H9 (cell line): Measurements from ENCODE around the gene FAM120A. TPM values are rescaled to one million over a fixed set of nuclear protein-coding genes. Genes with fewer than 3 reads are reported as not detected.

ENCODE experiments used
- DNase-seq: peaks from one replicate; pipeline ENCODE4 v3.0.0-alpha.2; 2017
- H2AFZ ChIP-seq: one replicate; pipeline ENCODE4 v1.6.1; 2013; ENCODE audit warnings: mild to moderate bottlenecking, low read length, control low read depth, moderate library complexity
- H2AK5ac ChIP-seq: 2 replicates; pipeline ENCODE4 v1.6.1; 2013; ENCODE audit warnings: low read length, control low read depth, mixed read lengths; ENCODE audit not compliant: insufficient read length
- H2BK120ac ChIP-seq: one replicate; pipeline ENCODE4 v1.6.1; 2013; ENCODE audit warnings: low read depth, mild to moderate bottlenecking, low read length, control low read depth, inconsistent platforms; ENCODE audit not compliant: poor library complexity, severe bottlenecking
- H2BK12ac ChIP-seq: 2 replicates; pipeline ENCODE4 v1.6.1; 2013; ENCODE audit warnings: low read length, control low read depth, mixed read lengths, low read depth; ENCODE audit not compliant: insufficient read length
- H2BK15ac ChIP-seq: 2 replicates; pipeline ENCODE4 v1.6.1; 2013; ENCODE audit warnings: low read depth, low read length, control low read depth
- H2BK20ac ChIP-seq: one replicate; pipeline ENCODE4 v1.6.1; 2013; ENCODE audit warnings: low read depth, mild to moderate bottlenecking, low read length, control low read depth, inconsistent platforms; ENCODE audit not compliant: poor library complexity, severe bottlenecking
- H2BK5ac ChIP-seq: 2 replicates; pipeline ENCODE4 v1.6.1; 2013; ENCODE audit warnings: low read length, control low read depth, mixed read lengths; ENCODE audit not compliant: insufficient read length
- H3K14ac ChIP-seq: 2 replicates; pipeline ENCODE4 v1.6.1; 2013; ENCODE audit warnings: low read length, control low read depth; ENCODE audit not compliant: insufficient read depth
- H3K18ac ChIP-seq: 2 replicates; pipeline ENCODE4 v1.6.1; 2013; ENCODE audit warnings: low read depth, mild to moderate bottlenecking, mixed read lengths, low read length, control low read depth; ENCODE audit not compliant: insufficient read length
- H3K23ac ChIP-seq: 2 replicates; pipeline ENCODE4 v1.6.1; 2013; ENCODE audit warnings: low read length, control low read depth, mixed read lengths, low read depth; ENCODE audit not compliant: insufficient read length
- H3K23me2 ChIP-seq: 2 replicates; pipeline ENCODE4 v1.6.1; 2013; ENCODE audit warnings: low read depth, mild to moderate bottlenecking, mixed read lengths, low read length, control low read depth; ENCODE audit not compliant: insufficient read length, poor library complexity, severe bottlenecking
- H3K27ac ChIP-seq: 2 replicates; pipeline ENCODE4 v1.5.1; 2013; ENCODE audit warnings: low read length, control low read depth, mixed read lengths, low read depth; ENCODE audit not compliant: insufficient read length
- H3K27me3 ChIP-seq: 2 replicates; pipeline ENCODE4 v1.6.1; 2013; ENCODE audit warnings: low read length, control low read depth, inconsistent platforms; ENCODE audit not compliant: insufficient read depth
- H3K4ac ChIP-seq: 2 replicates; pipeline ENCODE4 v1.6.1; 2013; ENCODE audit warnings: low read depth, mild to moderate bottlenecking, control low read depth, inconsistent platforms, low read length, moderate library complexity
- H3K4me1 ChIP-seq: 2 replicates; pipeline ENCODE4 v1.6.1; 2013; ENCODE audit warnings: low read length, control low read depth, inconsistent platforms; ENCODE audit not compliant: insufficient read depth
- H3K4me2 ChIP-seq: 2 replicates; pipeline ENCODE4 v1.6.1; 2013; ENCODE audit warnings: low read length, control low read depth, mixed read lengths; ENCODE audit not compliant: insufficient read length, insufficient read depth
- H3K56ac ChIP-seq: 2 replicates; pipeline ENCODE4 v1.6.1; 2013; ENCODE audit warnings: low read depth, mild to moderate bottlenecking, mixed read lengths, low read length, control low read depth; ENCODE audit not compliant: insufficient read length
- H3K79me1 ChIP-seq: 2 replicates; pipeline ENCODE4 v1.6.1; 2013; ENCODE audit warnings: low read depth, mild to moderate bottlenecking, moderate library complexity, low read length, control low read depth, inconsistent platforms; ENCODE audit not compliant: insufficient read depth, poor library complexity, severe bottlenecking
- H3K79me2 ChIP-seq: 2 replicates; pipeline ENCODE4 v1.6.1; 2013; ENCODE audit warnings: low read length, control low read depth, inconsistent platforms; ENCODE audit not compliant: insufficient read depth
- H3K9ac ChIP-seq: 2 replicates; pipeline ENCODE4 v1.6.1; 2013; ENCODE audit warnings: low read length, control low read depth, mixed read lengths; ENCODE audit not compliant: insufficient read length; ENCODE audit errors: extremely low read depth
- H3K9me3 ChIP-seq: one replicate; pipeline ENCODE4 v1.6.1; 2013; ENCODE audit warnings: low read depth, low read length, inconsistent platforms; ENCODE audit not compliant: control insufficient read depth
- H3T11ph ChIP-seq: one replicate; pipeline ENCODE4 v1.6.1; 2013; ENCODE audit warnings: mild to moderate bottlenecking, low read length, control low read depth, inconsistent platforms
- H4K20me1 ChIP-seq: one replicate; pipeline ENCODE4 v1.6.1; 2013; ENCODE audit not compliant: control insufficient read depth, insufficient read length, insufficient read depth
- H4K5ac ChIP-seq: 2 replicates; pipeline ENCODE4 v1.6.1; 2013; ENCODE audit warnings: low read depth, mild to moderate bottlenecking, mixed read lengths, low read length, control low read depth; ENCODE audit not compliant: insufficient read length
- H4K8ac ChIP-seq: replicated peaks from 2 replicates; pipeline ENCODE4 v1.6.1; 2013; ENCODE audit warnings: low read length, control low read depth, mixed read lengths, low read depth; ENCODE audit not compliant: insufficient read length
- H4K91ac ChIP-seq: 2 replicates; pipeline ENCODE4 v1.6.1; 2013; ENCODE audit warnings: low read depth, mild to moderate bottlenecking, moderate library complexity, mixed read lengths, low read length, control low read depth; ENCODE audit not compliant: insufficient read length
- H3K27ac Mint-ChIP-seq, 3 experiments: 2 replicates in 2 of 3; 3 replicates in 1 of 3; pipeline ENCODE4 v1.8.0; 2020 to 2021; ENCODE audit warnings: mixed read lengths in 3 of 3, mild to moderate bottlenecking in 1 of 3, moderate library complexity in 1 of 3
- H3K27me3 Mint-ChIP-seq: 2 replicates; pipeline ENCODE4 v1.8.0; 2021; ENCODE audit warnings: low read depth, mild to moderate bottlenecking, moderate library complexity, mixed read lengths
- H3K36me3 Mint-ChIP-seq, 3 experiments: 2 replicates in 2 of 3; 3 replicates in 1 of 3; pipeline ENCODE4 v1.8.0; 2020 to 2021; ENCODE audit warnings: low read depth in 3 of 3, mixed read lengths in 3 of 3; ENCODE audit not compliant: insufficient read depth in 1 of 3
- H3K4me1 Mint-ChIP-seq, 2 experiments: 2 replicates each; pipeline ENCODE4 v1.8.0; 2020; ENCODE audit warnings: mixed read lengths in 2 of 2
- H3K4me3 Mint-ChIP-seq, 2 experiments: 2 replicates in 1 of 2; 3 replicates in 1 of 2; pipeline ENCODE4 v1.8.0; 2020 to 2021; ENCODE audit warnings: mild to moderate bottlenecking in 2 of 2, mixed read lengths in 2 of 2, moderate library complexity in 1 of 2
- H3K9me3 Mint-ChIP-seq, 2 experiments: 2 replicates in 1 of 2; 3 replicates in 1 of 2; pipeline ENCODE4 v1.8.0; 2020; ENCODE audit warnings: mild to moderate bottlenecking in 2 of 2, mixed read lengths in 2 of 2, moderate library complexity in 1 of 2
- WGBS: extraction: QIAGEN DNeasy Blood & Tissue Kit; methylation state at CpG from one replicate; pipeline ENCODE4 v1.1.7; 2013; ENCODE audit warnings: missing lambda C conversion rate, low lambda C conversion rate, mixed read lengths; ENCODE audit not compliant: insufficient read length; ENCODE audit errors: extremely low coverage; 5-methylcytosine and 5-hydroxymethylcytosine counted together
- total RNA-seq: library from RNA; stranded (reverse); gene quantifications from 2 replicates; pipeline ENCODE4 v1.2.1, GENCODE V29; 2021
- TF ChIP-seq, protein P1 (sequence below): fragments of 200-600 bp; sonication (generic); conservative IDR thresholded peaks from 3 replicates; pipeline ENCODE4 v1.8.0; 2021; ENCODE audit warnings: antibody characterized with exemption, mild to moderate bottlenecking

The FAM120A gene
- total RNA-seq, 1 experiment from 2014 or later, result 57.7 TPM

DNA sequence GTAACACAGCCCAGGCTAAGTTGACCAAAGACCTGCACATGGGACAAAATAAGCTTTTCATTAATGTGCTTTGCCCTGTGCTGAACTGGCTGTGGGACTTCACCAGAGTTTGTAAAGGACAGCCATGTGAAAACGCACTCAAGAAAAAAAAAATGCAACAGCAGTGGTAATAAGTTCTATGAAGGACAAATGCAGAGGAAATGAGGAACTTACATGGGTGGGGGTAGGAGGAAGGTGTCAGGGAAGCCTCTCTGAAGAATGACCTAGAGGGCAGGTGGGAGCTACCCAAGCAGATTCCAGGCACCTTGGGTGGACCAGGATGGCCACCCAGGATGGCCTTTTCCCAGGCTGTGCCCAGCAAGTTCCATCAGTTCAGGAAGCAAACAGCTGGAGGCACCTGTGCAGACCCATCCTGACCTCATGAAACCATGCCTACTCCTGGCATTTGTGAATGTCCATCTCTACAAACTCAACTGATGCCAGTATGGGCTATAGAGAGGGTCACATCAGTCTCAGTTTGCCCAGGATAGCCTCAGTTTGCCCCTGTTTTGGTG, 118.2 kb downstream of the FAM120A start:
- no peak overlapping the region for H2BK15ac ChIP-seq
- H3K4me1 ChIP-seq, result peaks cover 3% of the 10 kb centered on the region; the same call in 1 of the 2 replicates
- no peak overlapping the region for H2BK5ac ChIP-seq
- H3K79me1 ChIP-seq, result no peaks in the 10 kb centered on the region
- WGBS, result no CpG with 5 or more reads among the region's 1 CpG
- H2BK12ac ChIP-seq, result no peak overlapping the region
- H3T11ph ChIP-seq, result no peak overlapping the region
- no peak overlapping the region for H2BK20ac ChIP-seq
- H3K4me2 ChIP-seq, result no peak overlapping the region
- H3K27ac ChIP-seq, result no peak overlapping the region
- no peak overlapping the region for H4K91ac ChIP-seq
- H3K79me2 ChIP-seq, result no peaks in the 10 kb centered on the region
- peaks cover 4% of the 10 kb centered on the region; the same call in 1 of the 2 replicates for H3K27me3 Mint-ChIP-seq
- H2AFZ ChIP-seq, result no peak overlapping the region
- DNase-seq, result no peak
- H2AK5ac ChIP-seq, result no peak overlapping the region
- H3K9ac ChIP-seq, result no peak overlapping the region
- peaks cover 7 to 11% (median 9%) of the 10 kb centered on the region in 3 experiments for H3K36me3 Mint-ChIP-seq
- peaks cover 26 to 30% of the 10 kb centered on the region in 2 experiments for H3K4me1 Mint-ChIP-seq
- H3K4me3 Mint-ChIP-seq, result no peak overlapping the region
- no peaks in the 10 kb centered on the region for H4K20me1 ChIP-seq
- no peak overlapping the region for H3K23ac ChIP-seq
- peaks cover 6% of the 10 kb centered on the region for H3K23me2 ChIP-seq
- H3K27ac Mint-ChIP-seq, result no peak overlapping the region; a peak in 1 of 7 replicates
- no peak overlapping the region for H3K18ac ChIP-seq
- no peak overlapping the region for H3K4ac ChIP-seq
- H3K9me3 Mint-ChIP-seq, result peaks cover 5 to 8% of the 10 kb centered on the region in 2 experiments; a peak in 4 of 5 replicates
- H3K56ac ChIP-seq, result no peak overlapping the region
- H3K27me3 ChIP-seq, result peaks cover 2% of the 10 kb centered on the region; the same call in 1 of the 2 replicates
- no peak overlapping the region for H4K5ac ChIP-seq
- no peak overlapping the region for H3K14ac ChIP-seq
- no peak overlapping the region for H2BK120ac ChIP-seq
- no peaks in the 10 kb centered on the region for H3K9me3 ChIP-seq
- no peak overlapping the region for H4K8ac ChIP-seq
- TF ChIP-seq, protein P1, sequence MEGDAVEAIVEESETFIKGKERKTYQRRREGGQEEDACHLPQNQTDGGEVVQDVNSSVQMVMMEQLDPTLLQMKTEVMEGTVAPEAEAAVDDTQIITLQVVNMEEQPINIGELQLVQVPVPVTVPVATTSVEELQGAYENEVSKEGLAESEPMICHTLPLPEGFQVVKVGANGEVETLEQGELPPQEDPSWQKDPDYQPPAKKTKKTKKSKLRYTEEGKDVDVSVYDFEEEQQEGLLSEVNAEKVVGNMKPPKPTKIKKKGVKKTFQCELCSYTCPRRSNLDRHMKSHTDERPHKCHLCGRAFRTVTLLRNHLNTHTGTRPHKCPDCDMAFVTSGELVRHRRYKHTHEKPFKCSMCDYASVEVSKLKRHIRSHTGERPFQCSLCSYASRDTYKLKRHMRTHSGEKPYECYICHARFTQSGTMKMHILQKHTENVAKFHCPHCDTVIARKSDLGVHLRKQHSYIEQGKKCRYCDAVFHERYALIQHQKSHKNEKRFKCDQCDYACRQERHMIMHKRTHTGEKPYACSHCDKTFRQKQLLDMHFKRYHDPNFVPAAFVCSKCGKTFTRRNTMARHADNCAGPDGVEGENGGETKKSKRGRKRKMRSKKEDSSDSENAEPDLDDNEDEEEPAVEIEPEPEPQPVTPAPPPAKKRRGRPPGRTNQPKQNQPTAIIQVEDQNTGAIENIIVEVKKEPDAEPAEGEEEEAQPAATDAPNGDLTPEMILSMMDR, result no peak
